HepG2 (cell line): ENCODE results near the gene AKAP12. TPM values are rescaled to one million over a fixed set of nuclear protein-coding genes. Genes with fewer than 3 reads are reported as not detected.

ENCODE experiments used
- ATAC-seq: fragments of 200-7000 bp; cut with Tn5 transposase; 3 replicates; pipeline ENCODE4 v1.9.1; 2020; ENCODE audit warnings: mild to moderate bottlenecking, moderate library complexity
- BruUV-seq: library from RNA; stranded (reverse); fragments of 400-500 nt; replicated peaks from 2 replicates; lab custom pipeline; 2021; lab: Mats Ljungman, UMichigan
- CTCF ChIA-PET: fragments of 300-600 bp; formaldehyde crosslinking; extraction: SDS; loops from one replicate; lab custom pipeline; 2021; ENCODE audit warnings: low total read pairs, inconsistent platforms, low intra/inter-chr PET ratio; lab: Yijun Ruan, JAX
- POLR2A ChIA-PET: fragments of 350-600 bp; sonication (Branson Sonifier 250); formaldehyde crosslinking; loops from one replicate; lab custom pipeline; 2020; ENCODE audit warnings: antibody characterized with exemption, inconsistent platforms; lab: Yijun Ruan, JAX
- DNase-seq: peaks from one replicate; pipeline ENCODE4 v3.0.0-alpha.2; 2015; ENCODE audit warnings: low spot score
- FAIRE-seq: peaks from 3 replicates; lab custom pipeline; 2011; peaks lifted over from hg19 to GRCh38; lab: Jason Lieb, UNC
- H2AFZ ChIP-seq: one replicate; pipeline ENCODE4 v1.6.1; 2011; ENCODE audit warnings: low read length, inconsistent platforms
- H3K27ac ChIP-seq: fragments of 300-600 bp; 3 replicates; pipeline ENCODE4 v1.8.0; 2011; ENCODE audit warnings: mixed run types, mild to moderate bottlenecking, mixed read lengths, low read length, inconsistent platforms; ENCODE audit not compliant: insufficient read depth; ENCODE audit errors: extremely low read length
- H3K27me3 ChIP-seq, 2 experiments: fragments of 200-600 bp in 1 of 2; 2 replicates in 1 of 2; 3 replicates in 1 of 2; pipeline versions ENCODE4 v1.6.0 to v1.8.0; 2011; ENCODE audit warnings: low read length in 2 of 2, mild to moderate bottlenecking in 2 of 2, moderate library complexity in 2 of 2, inconsistent platforms in 1 of 2; ENCODE audit not compliant: insufficient read depth in 2 of 2, control insufficient read depth in 1 of 2
- H3K36me3 ChIP-seq, 2 experiments: fragments of 200-600 bp in 1 of 2; replicated peaks in 1 of 2; 2 replicates in 1 of 2; 3 replicates in 1 of 2; pipeline versions ENCODE4 v1.5.1 to v1.8.0; 2011; ENCODE audit warnings: low read length in 2 of 2, inconsistent platforms in 1 of 2; ENCODE audit not compliant: insufficient read depth in 2 of 2, control insufficient read depth in 1 of 2
- H3K4me1 ChIP-seq: 2 replicates; pipeline ENCODE4 v1.5.1; 2012; ENCODE audit warnings: low read length, inconsistent platforms; ENCODE audit not compliant: insufficient read depth
- H3K4me2 ChIP-seq: 2 replicates; pipeline ENCODE4 v1.6.0; 2011; ENCODE audit warnings: low read depth, low read length, inconsistent platforms
- H3K4me3 ChIP-seq, 3 experiments: fragments of 200-600 bp in 1 of 3; sonication (generic), shearing (Covaris generic) in 1 of 3; replicated peaks in 1 of 3; 2 replicates each; pipeline ENCODE4 v1.5.1; 2011 to 2016; ENCODE audit warnings: low read length in 3 of 3, inconsistent platforms in 2 of 3, low read depth in 2 of 3, mild to moderate bottlenecking in 2 of 3, control low read depth in 1 of 3, mixed read lengths in 1 of 3; ENCODE audit not compliant: insufficient read depth in 1 of 3
- H3K79me2 ChIP-seq: one replicate; pipeline ENCODE4 v1.6.1; 2011; ENCODE audit warnings: low read length, inconsistent platforms; ENCODE audit not compliant: insufficient read depth
- H3K9ac ChIP-seq: 2 replicates; pipeline ENCODE4 v1.6.0; 2011; ENCODE audit warnings: mild to moderate bottlenecking, low read depth, low read length, inconsistent platforms; ENCODE audit not compliant: insufficient read depth
- H3K9me3 ChIP-seq: 2 replicates; pipeline ENCODE4 v1.5.1; 2012; ENCODE audit warnings: mild to moderate bottlenecking, low read length
- H4K20me1 ChIP-seq: 2 replicates; pipeline ENCODE4 v1.6.0; 2011; ENCODE audit warnings: inconsistent platforms, mild to moderate bottlenecking, low read length, moderate library complexity; ENCODE audit not compliant: insufficient read depth
- ATF1 ChIP-seq: IDR thresholded peaks from 2 replicates; pipeline ENCODE4 v1.6.1; 2016; ENCODE audit warnings: mild to moderate bottlenecking, control low read depth
- NFE2 ChIP-seq: sonication (generic); formaldehyde crosslinking; IDR thresholded peaks from 2 replicates; pipeline ENCODE4 v1.4.0; 2020; ENCODE audit warnings: missing genetic modification reagents
- STAG1 ChIP-seq: sonication (generic); formaldehyde crosslinking; IDR thresholded peaks from 2 replicates; pipeline ENCODE4 v1.4.0; 2020; ENCODE audit warnings: missing genetic modification reagents
- TEAD3 ChIP-seq: optimal IDR thresholded peaks from 2 replicates; pipeline ENCODE3; 2016; ENCODE audit warnings: borderline replicate concordance
- ZNF768 ChIP-seq: sonication (generic); formaldehyde crosslinking; IDR thresholded peaks from 2 replicates; pipeline ENCODE4 v1.4.0; 2020; ENCODE audit warnings: missing genetic modification reagents
- WGBS: methylation state at CpG from one replicate; pipeline ENCODE4 v1.1.6; 2017; ENCODE audit warnings: low lambda C conversion rate; 5-methylcytosine and 5-hydroxymethylcytosine counted together
- in situ Hi-C: cut with HindIII; loops from 2 replicates; pipeline ENCODE4 v1.10.0; 2017; ENCODE audit warnings: low pct_unique_long_range_greater_than_20kb; ENCODE audit not compliant: extremely low pct_ligation_motif_present
- intact Hi-C: fragments of 100-400 bp; cut with micrococcal nuclease; formaldehyde crosslinking; loops from one replicate; pipeline ENCODE4 v1.10.0; 2022; ENCODE audit not compliant: unreplicated experiment
- polyA plus RNA-seq, 8 experiments: library from polyadenylated mRNA; depleted of rRNA in 3 of 8; stranded (reverse) in 7 of 8; unstranded in 1 of 8; fragments of >200 nt; fragmentation: Illumina TruSeq in 4 of 8; extraction: Trizol in 4 of 8; gene quantifications; 2 replicates each; pipeline versions ENCODE4 v1.2.1 to v1.2.3, GENCODE V29; 2011 to 2016; ENCODE audit warnings: low read depth in 4 of 8, missing spikeins in 1 of 8, mixed read lengths in 1 of 8; ENCODE audit not compliant: insufficient read depth in 1 of 8
- total RNA-seq, 5 experiments: library from RNA; depleted of rRNA; stranded (reverse); fragments of >200 nt; fragmentation: Illumina TruSeq; extraction: Trizol; gene quantifications; 2 replicates each; pipeline ENCODE4 v1.2.3, GENCODE V29; 2016; ENCODE audit warnings: low read depth in 1 of 5
- TF ChIP-seq, protein P1 (sequence below), 2 experiments: sonication (generic) in 1 of 2; formaldehyde crosslinking in 1 of 2; IDR thresholded peaks; 2 replicates each; pipeline versions ENCODE4 v1.4.0 to v1.6.1; 2016 to 2020; ENCODE audit warnings: borderline replicate concordance in 1 of 2, low read depth in 1 of 2, mild to moderate bottlenecking in 1 of 2, missing genetic modification reagents in 1 of 2
- TF ChIP-seq, protein P2 (sequence below): sonication (generic); formaldehyde crosslinking; IDR thresholded peaks from 2 replicates; pipeline ENCODE4 v1.8.0; 2022; ENCODE audit warnings: mild to moderate bottlenecking, missing genetic modification reagents, moderate library complexity
- TF ChIP-seq, protein P3 (sequence below): sonication (generic); formaldehyde crosslinking; conservative IDR thresholded peaks from 2 replicates; pipeline ENCODE4 v1.8.1; 2023; ENCODE audit warnings: missing genetic modification reagents

Gene AKAP12
- total and polyA plus RNA-seq, 2 of the 13 experiments (the other 11 are each of a cell fraction or from before 2014, with no cell fraction given), result 10.6 to 19.0 TPM

DNA sequence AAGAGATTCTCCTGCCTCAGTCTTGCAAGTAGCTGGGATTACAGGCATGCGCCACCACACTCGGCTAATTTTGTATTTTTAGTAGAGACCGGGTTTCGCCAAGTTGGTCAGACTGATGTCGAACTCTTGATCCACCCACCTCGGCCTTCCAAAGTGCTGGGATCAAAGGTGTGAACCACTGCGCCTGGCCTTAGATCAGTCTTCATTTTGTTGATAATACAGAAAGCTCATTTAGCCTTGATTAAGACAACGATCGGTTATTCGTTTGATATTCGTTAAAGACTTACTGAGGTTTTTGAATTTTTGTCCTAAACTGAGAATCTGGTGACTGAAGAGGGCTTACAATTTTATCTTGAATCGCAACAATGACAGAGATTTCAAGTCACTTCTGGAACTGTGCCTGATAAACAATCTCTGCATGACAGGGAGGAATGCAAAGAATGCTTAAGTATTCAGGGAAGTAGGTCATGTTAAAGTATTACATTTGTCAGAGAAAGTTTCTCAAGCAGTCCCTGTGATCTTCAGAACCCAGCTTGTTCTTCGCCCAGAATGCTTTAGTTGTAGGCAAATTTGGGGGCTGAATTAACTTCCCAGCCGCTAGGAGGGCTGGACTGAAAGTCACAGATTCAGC, 14.8 kb downstream of the AKAP12 start:
- ChIA-PET CTCF (no interaction called here), POLR2A (no interaction called here)
- no TSS peak for BruUV-seq
- Histone ChIP-seq H3K4me2 (no peak overlapping the region), H3K4me3 (no peak overlapping the region), H3K9me3 (no peaks in the 10 kb centered on the region), H2AFZ (no peak overlapping the region), H4K20me1 (no peaks in the 10 kb centered on the region), H3K27me3 (no peaks in the 10 kb centered on the region), H3K9ac (no peak overlapping the region), H3K4me1 (peaks cover 7% of the 10 kb centered on the region; the same call in 1 of the 2 replicates), H3K79me2 (no peaks in the 10 kb centered on the region), H3K36me3 (no peaks in the 10 kb centered on the region), H3K27ac (no peak overlapping the region)
- TF ChIP-seq NFE2 (CRISPR knock-in tag) (no peak), TEAD3 (peak; percentile 63)
- 68% methylated on average over 14 of the region's 14 CpGs for WGBS
- no peak for DNase-seq
- no peak for ATAC-seq
- intact Hi-C loops, result no loop called here
- no peak for FAIRE-seq
- in situ Hi-C loops, result no loop called here

DNA sequence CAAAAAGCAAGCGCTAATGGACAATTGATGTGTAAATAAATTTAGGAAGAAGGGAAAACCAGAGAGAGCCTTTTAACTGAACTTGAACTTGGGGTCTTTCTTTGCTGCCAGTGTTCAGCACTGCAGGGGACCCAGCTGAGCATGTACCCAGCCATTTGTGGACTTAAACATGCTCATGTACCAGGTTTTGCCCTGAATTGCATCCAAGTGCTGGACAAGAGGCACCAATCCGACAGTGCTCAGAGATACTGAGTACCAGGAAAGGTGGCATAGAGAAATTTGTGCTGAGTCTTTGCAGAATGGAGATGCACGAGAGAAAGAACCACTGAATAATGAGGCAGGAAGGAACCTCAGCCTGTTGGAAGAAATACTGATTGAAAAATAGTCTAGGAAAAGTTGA, 16.0 kb downstream of the AKAP12 start:
- CTCF ChIA-PET, result no interaction called here
- no peak for DNase-seq
- TF ChIP-seq ZNF768 (CRISPR knock-in tag) (no peak), ATF1 (CRISPR knock-in tag) (no peak), STAG1 (CRISPR knock-in tag) (no peak)
- TF ChIP-seq, protein P1, sequence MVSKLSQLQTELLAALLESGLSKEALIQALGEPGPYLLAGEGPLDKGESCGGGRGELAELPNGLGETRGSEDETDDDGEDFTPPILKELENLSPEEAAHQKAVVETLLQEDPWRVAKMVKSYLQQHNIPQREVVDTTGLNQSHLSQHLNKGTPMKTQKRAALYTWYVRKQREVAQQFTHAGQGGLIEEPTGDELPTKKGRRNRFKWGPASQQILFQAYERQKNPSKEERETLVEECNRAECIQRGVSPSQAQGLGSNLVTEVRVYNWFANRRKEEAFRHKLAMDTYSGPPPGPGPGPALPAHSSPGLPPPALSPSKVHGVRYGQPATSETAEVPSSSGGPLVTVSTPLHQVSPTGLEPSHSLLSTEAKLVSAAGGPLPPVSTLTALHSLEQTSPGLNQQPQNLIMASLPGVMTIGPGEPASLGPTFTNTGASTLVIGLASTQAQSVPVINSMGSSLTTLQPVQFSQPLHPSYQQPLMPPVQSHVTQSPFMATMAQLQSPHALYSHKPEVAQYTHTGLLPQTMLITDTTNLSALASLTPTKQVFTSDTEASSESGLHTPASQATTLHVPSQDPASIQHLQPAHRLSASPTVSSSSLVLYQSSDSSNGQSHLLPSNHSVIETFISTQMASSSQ (IDR thresholded peaks at IDR 0.05; ENCODE audit: low read depth), result no peak
- TF ChIP-seq, protein P1 (CRISPR knock-in tag; IDR thresholded peaks at IDR 0.05; ENCODE audit: borderline replicate concordance), result no peak
- TF ChIP-seq, protein P2, sequence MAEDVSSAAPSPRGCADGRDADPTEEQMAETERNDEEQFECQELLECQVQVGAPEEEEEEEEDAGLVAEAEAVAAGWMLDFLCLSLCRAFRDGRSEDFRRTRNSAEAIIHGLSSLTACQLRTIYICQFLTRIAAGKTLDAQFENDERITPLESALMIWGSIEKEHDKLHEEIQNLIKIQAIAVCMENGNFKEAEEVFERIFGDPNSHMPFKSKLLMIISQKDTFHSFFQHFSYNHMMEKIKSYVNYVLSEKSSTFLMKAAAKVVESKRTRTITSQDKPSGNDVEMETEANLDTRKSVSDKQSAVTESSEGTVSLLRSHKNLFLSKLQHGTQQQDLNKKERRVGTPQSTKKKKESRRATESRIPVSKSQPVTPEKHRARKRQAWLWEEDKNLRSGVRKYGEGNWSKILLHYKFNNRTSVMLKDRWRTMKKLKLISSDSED (CRISPR knock-in tag), result no peak
- TF ChIP-seq, protein P3, sequence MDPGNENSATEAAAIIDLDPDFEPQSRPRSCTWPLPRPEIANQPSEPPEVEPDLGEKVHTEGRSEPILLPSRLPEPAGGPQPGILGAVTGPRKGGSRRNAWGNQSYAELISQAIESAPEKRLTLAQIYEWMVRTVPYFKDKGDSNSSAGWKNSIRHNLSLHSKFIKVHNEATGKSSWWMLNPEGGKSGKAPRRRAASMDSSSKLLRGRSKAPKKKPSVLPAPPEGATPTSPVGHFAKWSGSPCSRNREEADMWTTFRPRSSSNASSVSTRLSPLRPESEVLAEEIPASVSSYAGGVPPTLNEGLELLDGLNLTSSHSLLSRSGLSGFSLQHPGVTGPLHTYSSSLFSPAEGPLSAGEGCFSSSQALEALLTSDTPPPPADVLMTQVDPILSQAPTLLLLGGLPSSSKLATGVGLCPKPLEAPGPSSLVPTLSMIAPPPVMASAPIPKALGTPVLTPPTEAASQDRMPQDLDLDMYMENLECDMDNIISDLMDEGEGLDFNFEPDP (CRISPR knock-in tag), result no peak

More for the DNA sequence above, 16.0 kb downstream of the AKAP12 start:
- intact Hi-C loops (no loop called here), in situ Hi-C loops (no loop called here)
- POLR2A ChIA-PET, result no interaction called here
- Histone ChIP-seq H3K36me3 (no peaks in the 10 kb centered on the region), H3K79me2 (no peaks in the 10 kb centered on the region), H3K9ac (no peak overlapping the region), H4K20me1 (no peaks in the 10 kb centered on the region), H3K27me3 (no peaks in the 10 kb centered on the region), H3K4me2 (no peak overlapping the region), H3K4me1 (peaks cover 7% of the 10 kb centered on the region; the same call in 1 of the 2 replicates), H3K4me3 (no peak overlapping the region), H3K9me3 (no peaks in the 10 kb centered on the region), H3K27ac (no peak overlapping the region), H2AFZ (no peak overlapping the region)
- BruUV-seq, result no TSS peak
- WGBS, result 52% methylated on average over 3 of the region's 3 CpGs
- FAIRE-seq (no peak), ATAC-seq (no peak)
